ENCODE results near the gene MMEL1.

MMEL1 gene

GRCh38 chr1:2604844-2605508, 27.8 kb downstream of the MMEL1 start:
- no peak for DNase-seq (ENCODE audit: low read depth in 2 of 2)

GRCh38 chr1:2604156-2604843, 28.5 kb downstream of the MMEL1 start:
- no peak for DNase-seq (ENCODE audit: low read depth in 2 of 2)

GRCh38 chr1:2603521-2604155, 29.2 kb downstream of the MMEL1 start:
- DNase-seq (ENCODE audit: low read depth in 2 of 2): no peak

- no peak for DNase-seq (ENCODE audit: low read depth in 2 of 2)
Observed at GRCh38 chr1:2602866-2603520, 29.8 kb downstream of the MMEL1 start.

GRCh38 chr1:2602311-2602835, 30.4 kb downstream of the MMEL1 start:
- DNase-seq (ENCODE audit: low read depth in 2 of 2): no peak

GRCh38 chr1:2601721-2602303, 31.0 kb downstream of the MMEL1 start:
- DNase-seq (ENCODE audit: low read depth in 2 of 2): no peak

- DNase-seq (ENCODE audit: low read depth in 2 of 2): no peak
Observed at GRCh38 chr1:2598329-2598931, 34.4 kb downstream of the MMEL1 start.

- DNase-seq (ENCODE audit: low read depth in 2 of 2): no peak
Observed at GRCh38 chr1:2597441-2598328, 35.1 kb downstream of the MMEL1 start.

GRCh38 chr1:2596530-2597333, 36.1 kb downstream of the MMEL1 start:
- DNase-seq (ENCODE audit: low read depth in 2 of 2): no peak

GRCh38 chr1:2595812-2596529, 36.8 kb downstream of the MMEL1 start:
- DNase-seq (ENCODE audit: low read depth in 2 of 2): no peak

GRCh38 chr1:2595261-2595811, 37.5 kb downstream of the MMEL1 start:
- no peak for DNase-seq (ENCODE audit: low read depth in 2 of 2)

- no peak for DNase-seq (ENCODE audit: low read depth in 2 of 2)
Observed at GRCh38 chr1:2594641-2595131, 38.1 kb downstream of the MMEL1 start.

GRCh38 chr1:2594001-2594640, 38.7 kb downstream of the MMEL1 start:
- no peak for DNase-seq (ENCODE audit: low read depth in 2 of 2)

- no peak for DNase-seq (ENCODE audit: low read depth in 2 of 2)
Observed at GRCh38 chr1:2593251-2593878, 39.5 kb downstream of the MMEL1 start.

- DNase-seq (ENCODE audit: low read depth in 2 of 2): no peak
Observed at GRCh38 chr1:2592672-2593071, 40.1 kb downstream of the MMEL1 start.

- no peak for DNase-seq (ENCODE audit: low read depth in 2 of 2)
Observed at GRCh38 chr1:2591581-2592261, 41.1 kb downstream of the MMEL1 start.

- no peak for DNase-seq (ENCODE audit: low read depth in 2 of 2)
Observed at GRCh38 chr1:2591233-2591580, 41.6 kb downstream of the MMEL1 start.
